Body of pancreas (tissue), 4 donors: ENCODE data around the gene TNRC6C.

Experiments
- CTCF ChIP-seq, 7 experiments: fragments of 450-650 bp in 4 of 7; fragments of 200-600 bp in 3 of 7; sonication (generic) in 3 of 7; IDR thresholded peaks; one replicate each; pipeline ENCODE4 v1.5.1; 2016 to 2019; ENCODE audit warnings: antibody characterized with exemption in 7 of 7
- POLR2A ChIP-seq, 3 donors: fragments of 450-650 bp; IDR thresholded peaks; one replicate each; pipeline ENCODE4 v1.6.1; 2016; ENCODE audit warnings: antibody characterized with exemption in 3 of 3, mild to moderate bottlenecking in 2 of 3

GRCh38 chr17:77961741-77962140, 3.2 kb downstream of the TNRC6C start:
- TF ChIP-seq CTCF (IDR thresholded peaks at IDR 0.05) (no peak), POLR2A (IDR thresholded peaks at IDR 0.05) (no peak)
